Measurements from ENCODE around the gene NFIX. TPM values are rescaled to one million over a fixed set of nuclear protein-coding genes. Genes with fewer than 3 reads are reported as not detected.

Gene NFIX
- total and polyA plus RNA-seq, 9 of the 15 experiments (the other 6 are each of a cell fraction or from before 2014, with no cell fraction given): 0.28 to 26.8 (median 5.4) TPM

DNA sequence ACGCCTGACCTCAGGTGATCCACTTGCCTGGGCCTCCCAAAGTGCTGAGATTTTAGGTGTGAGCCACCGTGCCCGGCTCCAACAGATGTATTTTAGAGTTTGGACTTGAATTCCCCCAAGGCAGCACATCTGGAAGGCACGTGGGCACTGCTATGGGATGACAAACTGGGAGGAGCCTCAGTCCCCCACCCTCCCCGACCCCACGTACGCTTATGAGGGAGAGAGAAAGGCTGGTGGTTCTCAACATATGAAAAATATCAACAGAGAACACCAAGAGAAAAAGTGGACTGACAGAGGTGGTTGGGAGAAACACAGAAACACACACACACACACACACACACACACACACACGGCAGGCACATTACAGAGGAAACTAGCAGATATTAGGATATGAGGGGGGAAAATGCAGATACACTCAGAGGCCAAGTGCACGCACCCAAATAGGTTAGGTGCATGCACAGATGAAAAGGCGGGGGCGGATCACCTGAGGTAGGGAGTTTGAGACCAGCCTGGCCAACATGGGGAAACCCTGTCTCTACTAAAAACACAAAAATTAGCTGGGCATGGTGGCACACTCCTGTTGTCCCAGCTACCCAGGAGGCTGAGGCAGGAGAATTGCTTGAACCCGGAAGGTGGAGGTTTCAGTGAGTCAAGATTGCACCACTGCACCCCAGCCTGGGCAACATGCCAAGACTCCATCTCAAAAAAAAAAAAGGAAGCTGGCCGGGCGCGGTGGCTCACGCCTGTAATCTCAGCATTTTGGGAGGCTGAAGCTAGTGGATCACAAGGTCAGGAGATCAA is 151.7 kb downstream of the NFIX start (continued):
- TF ChIP-seq ELF1 (tag; IDR thresholded peaks at IDR 0.05) (peak; percentile 72), RAD51 (IDR thresholded peaks at IDR 0.05; ENCODE audit: borderline replicate concordance, low read depth) (no peak), ZNF384 (IDR thresholded peaks at IDR 0.05; ENCODE audit: low read depth, low read length) (peak; percentile 92), RHOXF2B (CRISPR knock-in tag; conservative IDR thresholded peaks at IDR 0.05) (no peak), ZNF274 (IDR thresholded peaks at IDR 0.05; ENCODE audit: borderline replicate concordance, low read depth, low read length) (no peak), ATF7 (IDR thresholded peaks at IDR 0.05) (peak; percentile 29; the same call in 1 of the 2 replicates), SREBF2 (CRISPR knock-in tag; IDR thresholded peaks at IDR 0.05) (no peak), HEY1 (CRISPR knock-in tag; IDR thresholded peaks at IDR 0.05; ENCODE audit: borderline replicate concordance) (no peak), IRF1 (CRISPR knock-in tag; IDR thresholded peaks at IDR 0.05; ENCODE audit: borderline replicate concordance) (no peak), CSDE1 (IDR thresholded peaks at IDR 0.05) (no peak), LCOR (CRISPR knock-in tag; IDR thresholded peaks at IDR 0.05) (peak; percentile 69; the same call in 1 of the 2 replicates), HNRNPUL1 (IDR thresholded peaks at IDR 0.05; ENCODE audit: low read length) (no peak), THRA (IDR thresholded peaks at IDR 0.05) (no peak), RBM17 (IDR thresholded peaks at IDR 0.05; ENCODE audit: borderline replicate concordance, low read depth, low read length) (no peak), ZNF551 (CRISPR knock-in tag; IDR thresholded peaks at IDR 0.05) (no peak), CTBP1 (IDR thresholded peaks at IDR 0.05; ENCODE audit: borderline replicate concordance) (peak; percentile 54; the same call in 1 of the 2 replicates), ZNF280A (IDR thresholded peaks at IDR 0.05; ENCODE audit: low read depth, partially characterized antibody) (no peak), L3MBTL2 (IDR thresholded peaks at IDR 0.05) (no peak), ZNF445 (CRISPR knock-in tag; IDR thresholded peaks at IDR 0.05; ENCODE audit: low read depth) (no peak), ZNF583 (CRISPR knock-in tag; IDR thresholded peaks at IDR 0.05) (no peak), BACH1 (tag; IDR thresholded peaks at IDR 0.05) (no peak), TOE1 (IDR thresholded peaks at IDR 0.05; ENCODE audit: borderline replicate concordance) (no peak), TOE1 (CRISPR knock-in tag; IDR thresholded peaks at IDR 0.05; ENCODE audit: borderline replicate concordance, low read depth) (no peak), JUND (IDR thresholded peaks at IDR 0.05; ENCODE audit: borderline replicate concordance, low read depth, low read length) (peak; percentile 34; the same call in 1 of the 2 replicates), JUND (tag; IDR thresholded peaks at IDR 0.05; ENCODE audit: borderline replicate concordance, low read depth, low read length) (no peak), NCOA2 (IDR thresholded peaks at IDR 0.05; ENCODE audit: partially characterized antibody in 2 of 2) (no peak), NFIX (CRISPR knock-in tag; IDR thresholded peaks at IDR 0.05; ENCODE audit: low read depth) (0 out of 2 replicates have a peak, but pooled peaks have one; percentile 26), MCM7 (IDR thresholded peaks at IDR 0.05) (no peak)
